HG02870 (cell line): ENCODE results near the gene NR1H3.
"Not testable (repeated sequence)": the region's sequence is repeated elsewhere in the genome, so short reads cannot be mapped to it uniquely, and the experiment has no call there.

Experiments
- ATAC-seq: cut with Tn5 transposase; IDR thresholded peaks from one replicate; pipeline ENCODE4 v1.9.1; 2021; ENCODE audit warnings: mild to moderate bottlenecking, moderate library complexity; ENCODE audit not compliant: unreplicated experiment

Gene NR1H3

GRCh38 chr11:47302853-47303252 is 45.1 kb downstream of the NR1H3 start:
- ATAC-seq: no peak

- no peak for ATAC-seq
Observed at GRCh38 chr11:47305734-47306483, 48.1 kb downstream of the NR1H3 start.

GRCh38 chr11:47306484-47306844 is 48.7 kb downstream of the NR1H3 start:
- ATAC-seq: no peak

GRCh38 chr11:47308050-47308823 is 50.4 kb downstream of the NR1H3 start:
- no peak for ATAC-seq

DNA sequence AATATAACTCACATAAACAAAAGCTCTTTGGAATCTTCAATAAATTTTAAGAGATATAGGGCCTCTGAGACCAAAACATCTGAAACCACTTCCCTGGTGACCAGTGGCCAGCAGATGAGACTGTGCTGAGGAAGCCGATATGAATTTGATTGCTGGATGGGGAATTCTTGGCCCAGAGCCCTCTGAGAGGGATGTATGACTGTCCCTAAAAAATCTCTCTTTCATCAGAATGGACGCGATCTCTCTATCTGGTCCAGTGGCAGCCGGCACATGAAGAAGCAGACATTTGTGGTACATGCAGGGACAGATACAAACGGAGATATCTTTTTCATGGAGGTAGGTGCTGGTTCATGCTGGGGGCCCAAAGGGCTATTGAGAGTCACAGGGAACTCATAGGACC is 57.2 kb downstream of the NR1H3 start:
- ATAC-seq: no peak

DNA sequence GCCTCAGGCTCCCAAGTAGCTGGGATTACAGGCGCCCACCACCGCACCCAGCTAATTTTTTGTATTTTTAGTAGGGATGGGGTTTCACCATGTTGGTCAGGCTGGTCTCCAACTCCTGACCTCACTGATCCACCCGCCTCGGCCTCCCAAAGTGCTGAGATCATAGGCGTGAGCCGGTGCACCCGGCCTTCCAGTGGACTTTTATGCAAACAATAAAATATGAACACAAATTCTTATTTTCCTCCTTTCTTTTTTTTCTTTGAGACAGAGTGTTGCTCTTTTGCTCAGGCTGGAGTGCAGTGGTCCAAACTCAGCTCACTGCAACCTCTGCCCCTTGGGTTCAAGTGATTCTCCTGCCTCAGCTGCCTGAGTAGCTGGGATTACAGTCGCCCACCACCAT is 58.7 kb downstream of the NR1H3 start:
- not testable (repeated sequence) for ATAC-seq

- peak; percentile 72 for ATAC-seq
Observed at GRCh38 chr11:47317064-47317828, 59.5 kb downstream of the NR1H3 start.

DNA sequence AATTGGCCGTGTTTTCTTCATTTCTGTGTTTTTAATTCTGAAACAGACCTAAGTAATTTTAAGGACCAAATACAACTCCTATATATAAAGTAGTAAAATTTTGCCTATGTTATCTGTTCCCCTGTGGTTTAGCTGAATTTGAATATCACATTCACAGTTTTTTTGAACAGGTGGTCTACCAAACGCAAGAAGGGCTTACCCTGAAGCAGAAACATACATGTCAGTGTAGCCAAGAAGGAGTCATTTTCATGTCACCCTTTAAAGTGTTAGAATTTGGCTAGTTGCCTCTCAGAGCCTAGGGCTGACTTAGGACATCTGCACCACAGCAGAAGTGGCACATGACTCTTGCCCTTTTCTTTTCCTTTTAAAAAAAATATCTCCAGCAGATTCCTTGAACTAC is 60.4 kb downstream of the NR1H3 start:
- no peak for ATAC-seq
